ENCODE results near the gene ARHGAP19. TPM values are rescaled to one million over a fixed set of nuclear protein-coding genes. Genes with fewer than 3 reads are reported as not detected.

Gene ARHGAP19
- total RNA-seq, 4 donors from 2014 or later = 7.0 to 11.0 (median 8.5) TPM

DNA sequence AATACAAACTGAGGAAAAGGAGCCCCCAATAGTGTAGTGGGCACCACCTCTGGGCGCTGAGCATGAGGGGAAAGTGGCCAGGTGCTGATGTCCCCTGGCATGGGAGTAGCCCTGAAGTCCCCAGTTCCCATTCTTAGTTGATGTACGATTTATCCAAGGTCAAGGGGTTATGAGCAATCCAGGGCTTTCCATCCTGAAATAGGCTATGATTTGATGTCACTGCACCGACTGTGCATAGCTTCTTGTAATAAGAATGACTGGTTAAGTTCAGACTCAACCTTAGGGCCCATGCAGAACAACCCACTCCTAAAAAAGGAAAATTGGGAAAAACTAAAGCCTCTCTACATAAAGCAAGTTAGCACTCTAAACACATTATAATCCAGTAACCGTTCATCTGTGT, 31.1 kb upstream of the ARHGAP19 start:
- H3K4me1 ChIP-seq = peaks cover 15 to 18% of the 10 kb centered on the region in 2 donors
- H3K27me3 ChIP-seq = no peaks in the 10 kb centered on the region
- no peak for DNase-seq
- H3K9me3 ChIP-seq = no peaks in the 10 kb centered on the region
- no peak overlapping the region for H3K4me3 ChIP-seq (replicated peaks in 1 of 3)
- no peaks in the 10 kb centered on the region for H3K36me3 ChIP-seq
- 76 to 91% methylated on average over 4 of the region's 4 CpGs for WGBS, 2 donors
- intact Hi-C loops (cut with DNase I) = no loop called here
- TF ChIP-seq POLR2A (IDR thresholded peaks at IDR 0.05) = no peak
- H3K27ac ChIP-seq = no peak overlapping the region

DNA sequence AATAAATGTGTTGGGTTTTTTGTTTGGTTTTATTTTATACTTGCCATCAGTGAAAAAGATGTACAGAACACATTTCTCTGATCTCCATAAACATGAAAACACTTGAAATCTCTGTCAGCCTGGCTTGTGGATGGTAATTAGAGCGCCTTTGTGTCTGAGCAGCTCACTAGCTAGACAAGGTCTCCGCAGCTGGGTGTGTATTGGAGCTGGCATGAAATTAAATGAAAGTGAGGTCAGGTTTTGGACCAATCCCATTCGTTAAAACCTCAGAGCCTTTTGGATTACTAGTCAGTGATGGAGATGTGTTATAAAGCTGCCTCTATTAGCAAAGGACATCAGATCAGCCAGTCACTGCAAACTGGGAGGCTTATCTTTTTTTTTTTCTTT, 29.4 kb upstream of the ARHGAP19 start:
- no peak for TF ChIP-seq POLR2A (IDR thresholded peaks at IDR 0.05)
- TF ChIP-seq, protein P1, sequence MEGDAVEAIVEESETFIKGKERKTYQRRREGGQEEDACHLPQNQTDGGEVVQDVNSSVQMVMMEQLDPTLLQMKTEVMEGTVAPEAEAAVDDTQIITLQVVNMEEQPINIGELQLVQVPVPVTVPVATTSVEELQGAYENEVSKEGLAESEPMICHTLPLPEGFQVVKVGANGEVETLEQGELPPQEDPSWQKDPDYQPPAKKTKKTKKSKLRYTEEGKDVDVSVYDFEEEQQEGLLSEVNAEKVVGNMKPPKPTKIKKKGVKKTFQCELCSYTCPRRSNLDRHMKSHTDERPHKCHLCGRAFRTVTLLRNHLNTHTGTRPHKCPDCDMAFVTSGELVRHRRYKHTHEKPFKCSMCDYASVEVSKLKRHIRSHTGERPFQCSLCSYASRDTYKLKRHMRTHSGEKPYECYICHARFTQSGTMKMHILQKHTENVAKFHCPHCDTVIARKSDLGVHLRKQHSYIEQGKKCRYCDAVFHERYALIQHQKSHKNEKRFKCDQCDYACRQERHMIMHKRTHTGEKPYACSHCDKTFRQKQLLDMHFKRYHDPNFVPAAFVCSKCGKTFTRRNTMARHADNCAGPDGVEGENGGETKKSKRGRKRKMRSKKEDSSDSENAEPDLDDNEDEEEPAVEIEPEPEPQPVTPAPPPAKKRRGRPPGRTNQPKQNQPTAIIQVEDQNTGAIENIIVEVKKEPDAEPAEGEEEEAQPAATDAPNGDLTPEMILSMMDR (IDR thresholded peaks at IDR 0.05) = no peak
- Histone ChIP-seq H3K36me3 (no peaks in the 10 kb centered on the region), H3K4me3 (replicated peaks in 1 of 3) (no peak overlapping the region), H3K27me3 (no peaks in the 10 kb centered on the region), H3K4me1 (peaks cover 13 to 17% of the 10 kb centered on the region in 2 donors), H3K9me3 (no peaks in the 10 kb centered on the region), H3K27ac (no peak overlapping the region)
- 84 to 89% methylated on average over 3 of the region's 3 CpGs for WGBS, 2 donors
- no peak for DNase-seq
- intact Hi-C loops (cut with DNase I) = no loop called here

- 27 to 48% methylated on average over 12 to 37 of the region's 38 CpGs for WGBS, 2 donors
- Histone ChIP-seq H3K4me1 (peaks cover 13 to 17% of the 10 kb centered on the region in 2 donors), H3K9me3 (no peaks in the 10 kb centered on the region), H3K27ac (no peak overlapping the region), H3K27me3 (no peaks in the 10 kb centered on the region), H3K4me3 (replicated peaks in 1 of 3) (peak overlapping the region in 1 of 3 donors; percentile 15), H3K36me3 (no peaks in the 10 kb centered on the region)
- no peak for TF ChIP-seq POLR2A (IDR thresholded peaks at IDR 0.05)
- TF ChIP-seq, protein P1 (IDR thresholded peaks at IDR 0.05) = no peak
- intact Hi-C loops (cut with DNase I) = no loop called here
- DNase-seq = peak; percentile 23 to 28
Observed at GRCh38 chr10:97321032-97321803, 28.8 kb upstream of the ARHGAP19 start.

DNA sequence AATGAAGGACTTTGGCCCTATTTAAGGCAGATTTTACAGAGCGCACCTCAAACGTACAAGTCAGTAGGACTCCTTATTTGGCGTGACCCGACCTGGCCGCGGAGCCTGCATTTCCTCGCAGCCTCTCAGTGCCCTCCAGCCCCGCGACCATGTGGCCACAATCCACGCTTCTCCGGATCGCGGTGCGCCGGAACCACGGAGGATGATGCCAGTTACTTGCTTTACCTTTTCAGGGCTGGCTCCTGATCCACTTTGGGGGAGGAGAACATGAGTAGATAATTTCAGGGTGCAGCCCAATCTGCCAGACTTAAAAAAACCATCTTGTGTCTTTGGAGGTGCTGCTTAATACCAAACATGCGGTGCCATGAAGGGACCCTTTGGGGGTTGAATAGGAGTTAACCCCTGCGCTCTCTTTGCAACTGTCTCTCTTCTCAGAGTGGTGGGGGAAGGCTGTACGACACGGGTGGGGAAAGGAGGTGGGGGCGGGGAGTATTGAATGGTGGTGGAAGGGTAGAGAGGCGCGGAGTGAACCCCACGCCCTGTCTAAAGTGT, 28.1 kb upstream of the ARHGAP19 start:
- Histone ChIP-seq H3K9me3 (no peaks in the 10 kb centered on the region), H3K36me3 (no peaks in the 10 kb centered on the region), H3K27ac (no peak overlapping the region), H3K4me3 (replicated peaks in 1 of 3) (peak overlapping the region in 1 of 3 donors; percentile 87), H3K4me1 (peaks cover 13 to 17% of the 10 kb centered on the region in 2 donors), H3K27me3 (no peaks in the 10 kb centered on the region)
- intact Hi-C loops (cut with DNase I) = no loop called here
- DNase-seq = peak; percentile 7 to 17
- WGBS, 2 donors = 37 to 38% methylated on average over 10 to 24 of the region's 24 CpGs
- TF ChIP-seq, protein P1 (IDR thresholded peaks at IDR 0.05) = no peak
- TF ChIP-seq POLR2A (IDR thresholded peaks at IDR 0.05) = no peak

- H3K9me3 ChIP-seq = no peaks in the 10 kb centered on the region
- H3K27ac ChIP-seq = peak overlapping the region in 2 of 3 donors; percentile 66 to 99
- WGBS, 2 donors = 0 to 5% methylated on average over 16 to 40 of the region's 83 CpGs
- DNase-seq = peak; percentile 59 to 61
- peaks cover 13 to 17% of the 10 kb centered on the region in 2 donors for H3K4me1 ChIP-seq
- intact Hi-C loops (cut with DNase I) = no loop called here
- no peaks in the 10 kb centered on the region for H3K36me3 ChIP-seq
- H3K4me3 ChIP-seq (replicated peaks in 1 of 3) = peak overlapping the region in 2 of 3 donors; percentile 64 to 87
- TF ChIP-seq, protein P1 (IDR thresholded peaks at IDR 0.05) = peak in 1 of 6 experiments; percentile 8
- peak in 1 of 2 donors; percentile 5 for TF ChIP-seq POLR2A (IDR thresholded peaks at IDR 0.05)
- no peaks in the 10 kb centered on the region for H3K27me3 ChIP-seq
Observed at GRCh38 chr10:97319671-97320479, 27.4 kb upstream of the ARHGAP19 start.

Data from thyroid gland (tissue), 4 donors.